HEK293 (cell line): Measurements from ENCODE around the gene MAP3K7.

Source experiments
- CTCF ChIA-PET: fragments of 350-600 bp; formaldehyde crosslinking; extraction: SDS; loops from one replicate; lab custom pipeline; 2021; ENCODE audit warnings: antibody characterized with exemption; lab: Yijun Ruan, JAX
- POLR2A ChIA-PET: fragments of 300-600 bp; formaldehyde crosslinking; extraction: SDS; loops from one replicate; lab custom pipeline; 2020; ENCODE audit warnings: antibody characterized with exemption, inconsistent platforms; lab: Yijun Ruan, JAX
- H3K27ac ChIP-seq: fragments of 200-500 bp; sonication (Bioruptor generic); 2 replicates; pipeline ENCODE4 v1.5.1; 2014; ENCODE audit warnings: low read depth, low read length, control low read depth, inconsistent platforms; ENCODE audit errors: extremely low read depth
- H3K36me3 ChIP-seq, 2 experiments: fragments of 200-500 bp in 1 of 2; sonication (Bioruptor generic) in 1 of 2; 1 replicate in 1 of 2; 2 replicates in 1 of 2; pipeline ENCODE4 v1.5.1; 2014 to 2017; ENCODE audit warnings: inconsistent platforms in 2 of 2, low read length in 2 of 2; ENCODE audit not compliant: control insufficient read depth in 2 of 2, insufficient read depth in 1 of 2
- H3K4me1 ChIP-seq: fragments of 200-500 bp; sonication (Bioruptor generic); 2 replicates; pipeline ENCODE4 v1.5.1; 2014; ENCODE audit warnings: mild to moderate bottlenecking, low read length, inconsistent platforms; ENCODE audit not compliant: control insufficient read depth, insufficient read depth
- H3K4me3 ChIP-seq: 2 replicates; pipeline ENCODE4 v1.5.1; 2011; ENCODE audit warnings: low read depth, mild to moderate bottlenecking, control low read depth, low read length, moderate library complexity
- H3K9me3 ChIP-seq: fragments of 200-500 bp; sonication (Bioruptor generic); 2 replicates; pipeline ENCODE4 v1.5.1; 2014; ENCODE audit warnings: low read depth, low read length, inconsistent platforms; ENCODE audit not compliant: control insufficient read depth, insufficient read depth
- GLIS2 ChIP-seq: fragments of 450-650 bp; formaldehyde crosslinking; IDR thresholded peaks from 2 replicates; pipeline ENCODE4 v1.5.1; 2016; ENCODE audit warnings: missing biosample characterization, missing genetic modification characterization
- ZBTB20 ChIP-seq: fragments of 450-650 bp; formaldehyde crosslinking; IDR thresholded peaks from 2 replicates; pipeline ENCODE4 v1.5.1; 2016; ENCODE audit warnings: missing biosample characterization, missing genetic modification characterization
- ZNF112 ChIP-seq: fragments of 450-650 bp; formaldehyde crosslinking; IDR thresholded peaks from 2 replicates; pipeline ENCODE4 v1.5.0; 2017; ENCODE audit warnings: missing biosample characterization, missing genetic modification characterization
- ZNF510 ChIP-seq: fragments of 450-650 bp; formaldehyde crosslinking; IDR thresholded peaks from 2 replicates; pipeline ENCODE4 v1.5.1; 2018; ENCODE audit warnings: mild to moderate bottlenecking, missing genetic modification characterization, missing biosample characterization; ENCODE audit not compliant: insufficient replicate concordance
- ZNF585B ChIP-seq: fragments of 450-650 bp; formaldehyde crosslinking; IDR thresholded peaks from 2 replicates; pipeline ENCODE4 v1.5.1; 2016; ENCODE audit warnings: missing biosample characterization, missing genetic modification characterization
- TF ChIP-seq, protein P1 (sequence below): fragments of 450-650 bp; formaldehyde crosslinking; IDR thresholded peaks from 2 replicates; pipeline ENCODE4 v1.5.1; 2016; ENCODE audit warnings: missing biosample characterization, missing genetic modification characterization, low read depth
- TF ChIP-seq, protein P2 (sequence below): fragments of 450-650 bp; formaldehyde crosslinking; IDR thresholded peaks from 2 replicates; pipeline ENCODE4 v1.5.1; 2016; ENCODE audit warnings: missing biosample characterization, missing genetic modification characterization
- TF ChIP-seq, protein P3 (sequence below): fragments of 450-650 bp; formaldehyde crosslinking; IDR thresholded peaks from 2 replicates; pipeline ENCODE4 v1.5.1; 2016; ENCODE audit warnings: missing biosample characterization, missing genetic modification characterization

Gene MAP3K7

DNA sequence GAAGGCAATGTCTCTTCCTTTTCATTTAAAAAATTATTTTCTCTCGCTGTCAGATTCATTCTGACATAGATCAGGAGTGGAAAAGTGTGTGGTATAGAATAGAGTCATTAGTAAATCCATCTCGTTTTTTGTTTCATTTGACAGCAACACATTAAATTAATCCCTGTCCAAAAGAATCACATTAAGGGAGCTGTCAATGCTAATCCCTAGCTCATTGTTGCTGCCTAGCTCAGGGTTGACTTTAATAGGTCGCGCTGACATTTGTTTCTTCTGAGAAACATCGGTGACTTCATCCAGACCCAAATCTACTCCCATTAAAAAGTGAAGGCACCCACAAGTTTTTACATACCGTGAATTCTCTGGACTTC lies 25.4 kb upstream of the MAP3K7 start:
- Histone ChIP-seq H3K36me3 (no peaks in the 10 kb centered on the region), H3K9me3 (no peaks in the 10 kb centered on the region), H3K4me1 (peaks cover 6% of the 10 kb centered on the region), H3K4me3 (no peak overlapping the region), H3K27ac (no peak overlapping the region)
- POLR2A ChIA-PET: interaction anchor here (0.6 to 2.3 kb wide), 2 partner anchors 25 to 26 kb away, joined by 4 to 8 read pairs; partner anchors contain the start of gene MAP3K7
- CTCF ChIA-PET: interaction anchor here (0.6 to 1.9 kb wide), 10 partner anchors 16 to 678 kb away, joined by 3 to 8 read pairs (median 4); no protein-coding TSS in a partner anchor
- TF ChIP-seq ZNF510 (tag by site-specific recombination) (no peak), ZNF112 (tag by site-specific recombination) (no peak)
- TF ChIP-seq, protein P1, sequence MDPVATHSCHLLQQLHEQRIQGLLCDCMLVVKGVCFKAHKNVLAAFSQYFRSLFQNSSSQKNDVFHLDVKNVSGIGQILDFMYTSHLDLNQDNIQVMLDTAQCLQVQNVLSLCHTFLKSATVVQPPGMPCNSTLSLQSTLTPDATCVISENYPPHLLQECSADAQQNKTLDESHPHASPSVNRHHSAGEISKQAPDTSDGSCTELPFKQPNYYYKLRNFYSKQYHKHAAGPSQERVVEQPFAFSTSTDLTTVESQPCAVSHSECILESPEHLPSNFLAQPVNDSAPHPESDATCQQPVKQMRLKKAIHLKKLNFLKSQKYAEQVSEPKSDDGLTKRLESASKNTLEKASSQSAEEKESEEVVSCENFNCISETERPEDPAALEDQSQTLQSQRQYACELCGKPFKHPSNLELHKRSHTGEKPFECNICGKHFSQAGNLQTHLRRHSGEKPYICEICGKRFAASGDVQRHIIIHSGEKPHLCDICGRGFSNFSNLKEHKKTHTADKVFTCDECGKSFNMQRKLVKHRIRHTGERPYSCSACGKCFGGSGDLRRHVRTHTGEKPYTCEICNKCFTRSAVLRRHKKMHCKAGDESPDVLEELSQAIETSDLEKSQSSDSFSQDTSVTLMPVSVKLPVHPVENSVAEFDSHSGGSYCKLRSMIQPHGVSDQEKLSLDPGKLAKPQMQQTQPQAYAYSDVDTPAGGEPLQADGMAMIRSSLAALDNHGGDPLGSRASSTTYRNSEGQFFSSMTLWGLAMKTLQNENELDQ: no peak
- TF ChIP-seq, protein P2, sequence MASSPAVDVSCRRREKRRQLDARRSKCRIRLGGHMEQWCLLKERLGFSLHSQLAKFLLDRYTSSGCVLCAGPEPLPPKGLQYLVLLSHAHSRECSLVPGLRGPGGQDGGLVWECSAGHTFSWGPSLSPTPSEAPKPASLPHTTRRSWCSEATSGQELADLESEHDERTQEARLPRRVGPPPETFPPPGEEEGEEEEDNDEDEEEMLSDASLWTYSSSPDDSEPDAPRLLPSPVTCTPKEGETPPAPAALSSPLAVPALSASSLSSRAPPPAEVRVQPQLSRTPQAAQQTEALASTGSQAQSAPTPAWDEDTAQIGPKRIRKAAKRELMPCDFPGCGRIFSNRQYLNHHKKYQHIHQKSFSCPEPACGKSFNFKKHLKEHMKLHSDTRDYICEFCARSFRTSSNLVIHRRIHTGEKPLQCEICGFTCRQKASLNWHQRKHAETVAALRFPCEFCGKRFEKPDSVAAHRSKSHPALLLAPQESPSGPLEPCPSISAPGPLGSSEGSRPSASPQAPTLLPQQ (tag by site-specific recombination): no peak
- TF ChIP-seq, protein P3, sequence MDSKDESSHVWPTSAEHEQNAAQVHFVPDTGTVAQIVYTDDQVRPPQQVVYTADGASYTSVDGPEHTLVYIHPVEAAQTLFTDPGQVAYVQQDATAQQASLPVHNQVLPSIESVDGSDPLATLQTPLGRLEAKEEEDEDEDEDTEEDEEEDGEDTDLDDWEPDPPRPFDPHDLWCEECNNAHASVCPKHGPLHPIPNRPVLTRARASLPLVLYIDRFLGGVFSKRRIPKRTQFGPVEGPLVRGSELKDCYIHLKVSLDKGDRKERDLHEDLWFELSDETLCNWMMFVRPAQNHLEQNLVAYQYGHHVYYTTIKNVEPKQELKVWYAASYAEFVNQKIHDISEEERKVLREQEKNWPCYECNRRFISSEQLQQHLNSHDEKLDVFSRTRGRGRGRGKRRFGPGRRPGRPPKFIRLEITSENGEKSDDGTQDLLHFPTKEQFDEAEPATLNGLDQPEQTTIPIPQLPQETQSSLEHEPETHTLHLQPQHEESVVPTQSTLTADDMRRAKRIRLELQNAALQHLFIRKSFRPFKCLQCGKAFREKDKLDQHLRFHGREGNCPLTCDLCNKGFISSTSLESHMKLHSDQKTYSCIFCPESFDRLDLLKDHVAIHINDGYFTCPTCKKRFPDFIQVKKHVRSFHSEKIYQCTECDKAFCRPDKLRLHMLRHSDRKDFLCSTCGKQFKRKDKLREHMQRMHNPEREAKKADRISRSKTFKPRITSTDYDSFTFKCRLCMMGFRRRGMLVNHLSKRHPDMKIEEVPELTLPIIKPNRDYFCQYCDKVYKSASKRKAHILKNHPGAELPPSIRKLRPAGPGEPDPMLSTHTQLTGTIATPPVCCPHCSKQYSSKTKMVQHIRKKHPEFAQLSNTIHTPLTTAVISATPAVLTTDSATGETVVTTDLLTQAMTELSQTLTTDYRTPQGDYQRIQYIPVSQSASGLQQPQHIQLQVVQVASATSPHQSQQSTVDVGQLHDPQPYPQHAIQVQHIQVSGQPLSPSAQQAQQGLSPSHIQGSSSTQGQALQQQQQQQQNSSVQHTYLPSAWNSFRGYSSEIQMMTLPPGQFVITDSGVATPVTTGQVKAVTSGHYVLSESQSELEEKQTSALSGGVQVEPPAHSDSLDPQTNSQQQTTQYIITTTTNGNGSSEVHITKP (tag by site-specific recombination): no peak

DNA sequence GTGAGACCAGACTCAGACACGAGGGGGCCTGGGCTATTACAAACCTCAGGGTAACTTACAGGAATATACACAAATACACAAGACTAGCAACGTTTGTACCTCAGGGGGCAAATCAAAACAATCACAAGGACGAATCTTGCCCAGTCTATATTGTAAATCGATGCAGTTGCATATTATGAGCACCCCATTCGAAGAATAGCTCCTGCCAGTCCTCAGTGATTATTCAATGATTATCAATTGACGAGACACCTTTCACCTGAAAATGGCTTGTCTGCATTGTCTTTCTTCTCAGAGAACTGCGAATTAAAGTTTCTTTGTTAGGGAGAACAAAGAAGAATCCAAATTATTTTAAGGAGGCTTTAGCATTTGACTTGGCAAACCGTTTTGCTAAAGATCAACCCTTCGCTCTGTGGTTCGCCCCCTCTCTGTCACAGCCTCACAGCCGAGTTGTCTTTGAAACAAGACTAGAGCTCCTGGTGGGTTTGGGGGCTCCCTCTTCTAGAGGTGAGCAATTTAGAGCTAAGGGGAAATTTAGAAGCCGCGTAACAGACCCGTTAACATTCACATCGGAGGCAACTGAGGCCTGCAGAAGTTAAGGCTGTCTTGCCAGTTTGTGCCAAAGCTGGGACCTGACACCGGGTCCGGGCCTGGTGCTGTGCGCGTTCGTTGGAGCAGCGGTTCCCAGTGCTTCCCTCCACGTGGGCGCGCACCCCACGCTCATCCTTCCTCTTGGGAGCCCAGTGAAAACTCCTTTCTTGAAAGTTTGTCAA lies 24.9 kb upstream of the MAP3K7 start:
- TF ChIP-seq GLIS2: peak; percentile 80; the same call in 1 of the 2 replicates
- TF ChIP-seq, protein P3 (tag by site-specific recombination): peak; percentile 69
- peak; percentile 18; the same call in 1 of the 2 replicates for TF ChIP-seq ZBTB20 (tag by site-specific recombination)
- TF ChIP-seq ZNF585B (tag by site-specific recombination): no peak
- CTCF ChIA-PET: interaction anchor here (0.6 to 3.3 kb wide), 17 partner anchors 12 to 1419 kb away, joined by 3 to 25 read pairs (median 3); no protein-coding TSS in a partner anchor
- no peaks in the 10 kb centered on the region for H3K9me3 ChIP-seq
- H3K27ac ChIP-seq: peak overlapping the region; percentile 93
- no peaks in the 10 kb centered on the region for H3K36me3 ChIP-seq
- peaks cover 6% of the 10 kb centered on the region for H3K4me1 ChIP-seq
- POLR2A ChIA-PET: interaction anchor here (0.5 to 2.3 kb wide), 2 partner anchors 24 to 86 kb away, joined by 3 to 8 read pairs; partner anchors contain the start of gene MAP3K7
- peak overlapping the region; percentile 62 for H3K4me3 ChIP-seq
